PC-9 (cell line): ENCODE measurements around the gene MYO10. TPM values are rescaled to one million over a fixed set of nuclear protein-coding genes. Genes with fewer than 3 reads are reported as not detected.

Source experiments
- BruUV-seq: library from RNA; stranded (reverse); fragments of 400-500 nt; replicated peaks from 2 replicates; lab custom pipeline; 2021; lab: Mats Ljungman, UMichigan
- CTCF ChIA-PET: fragments of 300-600 bp; sonication (Branson Sonifier 250); formaldehyde crosslinking; loops from one replicate; lab custom pipeline; 2022; ENCODE audit warnings: antibody characterized with exemption; lab: Charles Lee
- POLR2A ChIA-PET: fragments of 300-600 bp; sonication (Branson Sonifier 250); formaldehyde crosslinking; loops from one replicate; lab custom pipeline; 2022; ENCODE audit warnings: antibody characterized with exemption; ENCODE audit not compliant: unreplicated experiment; lab: Charles Lee
- DNase-seq, 2 experiments: peaks; one replicate each; pipeline versions ENCODE4 v3.0.0 to v3.0.0-alpha.2; 2015 to 2022; ENCODE audit warnings: mixed read lengths in 1 of 2
- H2AFZ ChIP-seq: fragments of 200-600 bp; sonication (generic); 2 replicates; pipeline ENCODE4 v1.8.1; 2017; ENCODE audit warnings: antibody characterized with exemption
- H3F3A ChIP-seq: fragments of 200-600 bp; sonication (generic); 2 replicates; pipeline ENCODE4 v1.8.1; 2017; ENCODE audit warnings: antibody characterized with exemption, mild to moderate bottlenecking, low read depth; ENCODE audit not compliant: insufficient read depth
- H3K27ac ChIP-seq: fragments of 200-600 bp; sonication (generic); 2 replicates; pipeline ENCODE4 v1.6.1; 2016; ENCODE audit warnings: mixed run types
- H3K27me3 ChIP-seq: fragments of 200-600 bp; sonication (generic); 2 replicates; pipeline ENCODE4 v1.6.1; 2016; ENCODE audit warnings: low read depth, mixed run types; ENCODE audit not compliant: insufficient read depth
- H3K36me3 ChIP-seq: fragments of 200-600 bp; sonication (generic); 2 replicates; pipeline ENCODE4 v1.6.1; 2016; ENCODE audit warnings: low read depth, mixed run types
- H3K4me1 ChIP-seq: fragments of 200-600 bp; sonication (generic); replicated peaks from 2 replicates; pipeline ENCODE4 v1.6.1; 2016; ENCODE audit warnings: mixed run types; ENCODE audit not compliant: insufficient read depth
- H3K4me2 ChIP-seq: fragments of 200-600 bp; sonication (generic); 2 replicates; pipeline ENCODE4 v1.6.1; 2017; ENCODE audit warnings: mixed run types
- H3K4me3 ChIP-seq: fragments of 200-600 bp; sonication (generic); 2 replicates; pipeline ENCODE4 v1.6.1; 2016; ENCODE audit warnings: mixed run types
- H3K79me2 ChIP-seq: fragments of 200-600 bp; sonication (generic); 2 replicates; pipeline ENCODE4 v1.6.1; 2017; ENCODE audit warnings: low read depth, mixed run types
- H3K9me2 ChIP-seq: fragments of 200-600 bp; sonication (generic); 2 replicates; pipeline ENCODE4 v1.8.1; 2017; ENCODE audit warnings: mild to moderate bottlenecking; ENCODE audit not compliant: insufficient read depth
- H3K9me3 ChIP-seq: fragments of 200-600 bp; sonication (generic); 2 replicates; pipeline ENCODE4 v1.8.1; 2016; ENCODE audit warnings: low read depth; ENCODE audit not compliant: insufficient read depth
- H4K20me1 ChIP-seq: fragments of 200-600 bp; sonication (generic); 2 replicates; pipeline ENCODE4 v1.8.1; 2017; ENCODE audit not compliant: insufficient read depth
- EZH2 ChIP-seq: fragments of 200-600 bp; sonication (generic); IDR thresholded peaks from 2 replicates; pipeline ENCODE4 v1.8.0; 2017; ENCODE audit warnings: antibody characterized with exemption, low read depth
- intact Hi-C: fragments of 100-400 bp; cut with micrococcal nuclease; formaldehyde crosslinking; loops from one replicate; pipeline ENCODE4 v1.10.0; 2022; ENCODE audit not compliant: unreplicated experiment
- total RNA-seq: library from RNA; stranded (reverse); gene quantifications from 2 replicates; pipeline ENCODE4 v1.2.3, GENCODE V29; 2021
- TF ChIP-seq, protein P1 (sequence below): fragments of 200-600 bp; sonication (generic); conservative IDR thresholded peaks from 2 replicates; pipeline ENCODE4 v1.6.1; 2017; ENCODE audit warnings: mixed run types, antibody characterized with exemption, mild to moderate bottlenecking, moderate library complexity

The MYO10 gene
- total RNA-seq, 1 experiment from 2014 or later: 92.8 TPM

DNA sequence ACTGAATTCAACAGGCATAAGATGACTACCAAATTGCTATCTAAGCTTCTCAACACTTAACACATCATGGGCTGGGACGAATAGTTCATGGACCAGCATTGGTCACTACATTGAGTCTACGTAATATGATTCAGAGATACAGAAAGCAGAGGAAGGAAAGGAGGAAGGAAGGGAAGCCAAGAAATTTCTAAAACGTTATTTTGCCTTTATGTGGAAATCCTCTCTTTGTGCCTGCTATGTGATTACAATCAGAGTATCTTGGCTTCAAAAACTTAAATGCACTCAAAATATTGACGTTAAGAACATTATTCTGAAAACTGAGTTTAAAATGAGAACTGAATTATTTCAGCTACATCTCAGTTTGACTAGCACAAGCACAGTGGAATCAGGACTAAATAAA, 231.1 kb downstream of the MYO10 start:
- ChIA-PET POLR2A (no interaction called here), CTCF (interaction anchor here (0.5 kb wide), 1 partner anchor 9 kb away, joined by 5 read pairs; no protein-coding TSS in a partner anchor)
- Histone ChIP-seq H4K20me1 (no peaks in the 10 kb centered on the region), H3K9me3 (no peaks in the 10 kb centered on the region), H3K4me2 (no peak overlapping the region), H2AFZ (no peak overlapping the region), H3K9me2 (no peaks in the 10 kb centered on the region), H3K79me2 (no peaks in the 10 kb centered on the region), H3K27ac (no peak overlapping the region), H3K27me3 (no peaks in the 10 kb centered on the region), H3K36me3 (0 out of 2 replicates have a peak, but pooled peaks cover 12% of the 10 kb centered on the region), H3F3A (no peaks in the 10 kb centered on the region), H3K4me3 (no peak overlapping the region), H3K4me1 (no peaks in the 10 kb centered on the region)
- TF ChIP-seq, protein P1, sequence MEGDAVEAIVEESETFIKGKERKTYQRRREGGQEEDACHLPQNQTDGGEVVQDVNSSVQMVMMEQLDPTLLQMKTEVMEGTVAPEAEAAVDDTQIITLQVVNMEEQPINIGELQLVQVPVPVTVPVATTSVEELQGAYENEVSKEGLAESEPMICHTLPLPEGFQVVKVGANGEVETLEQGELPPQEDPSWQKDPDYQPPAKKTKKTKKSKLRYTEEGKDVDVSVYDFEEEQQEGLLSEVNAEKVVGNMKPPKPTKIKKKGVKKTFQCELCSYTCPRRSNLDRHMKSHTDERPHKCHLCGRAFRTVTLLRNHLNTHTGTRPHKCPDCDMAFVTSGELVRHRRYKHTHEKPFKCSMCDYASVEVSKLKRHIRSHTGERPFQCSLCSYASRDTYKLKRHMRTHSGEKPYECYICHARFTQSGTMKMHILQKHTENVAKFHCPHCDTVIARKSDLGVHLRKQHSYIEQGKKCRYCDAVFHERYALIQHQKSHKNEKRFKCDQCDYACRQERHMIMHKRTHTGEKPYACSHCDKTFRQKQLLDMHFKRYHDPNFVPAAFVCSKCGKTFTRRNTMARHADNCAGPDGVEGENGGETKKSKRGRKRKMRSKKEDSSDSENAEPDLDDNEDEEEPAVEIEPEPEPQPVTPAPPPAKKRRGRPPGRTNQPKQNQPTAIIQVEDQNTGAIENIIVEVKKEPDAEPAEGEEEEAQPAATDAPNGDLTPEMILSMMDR: no peak
- no peak for TF ChIP-seq EZH2
- intact Hi-C loops: no loop called here
- DNase-seq: no peak
- no TSS peak for BruUV-seq

DNA sequence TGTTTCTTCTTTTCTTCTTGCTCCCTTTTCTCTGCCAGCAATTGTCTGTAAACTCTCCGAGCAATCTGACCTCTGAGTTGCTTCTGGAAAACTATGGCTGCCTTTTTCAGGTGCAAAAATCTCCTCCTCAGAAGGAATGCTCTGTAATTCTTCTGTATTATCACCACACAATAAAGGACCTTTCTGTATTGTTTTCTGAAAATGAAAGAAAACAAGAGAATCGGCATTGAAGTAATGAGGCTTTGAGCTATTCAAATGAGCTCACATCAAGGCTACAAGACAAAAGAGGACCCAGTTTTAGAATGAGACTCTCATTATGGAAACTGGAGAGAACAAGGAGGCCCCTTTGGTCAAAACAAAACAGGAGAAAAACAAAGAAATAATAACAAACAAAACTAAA, 233.1 kb downstream of the MYO10 start:
- Histone ChIP-seq H4K20me1 (no peaks in the 10 kb centered on the region), H2AFZ (no peak overlapping the region), H3K79me2 (no peaks in the 10 kb centered on the region), H3K27ac (no peak overlapping the region), H3K9me2 (no peaks in the 10 kb centered on the region), H3K4me2 (no peak overlapping the region), H3K4me1 (no peaks in the 10 kb centered on the region), H3K9me3 (no peaks in the 10 kb centered on the region), H3F3A (no peaks in the 10 kb centered on the region), H3K4me3 (no peak overlapping the region), H3K27me3 (no peaks in the 10 kb centered on the region), H3K36me3 (0 out of 2 replicates have a peak, but pooled peaks cover 12% of the 10 kb centered on the region)
- POLR2A ChIA-PET: interaction anchor here (0.7 kb wide), 1 partner anchor 27 kb away, joined by 13 read pairs; no protein-coding TSS in a partner anchor
- CTCF ChIA-PET: interaction anchor here (0.7 kb wide), 1 partner anchor 1892 kb away, joined by 12 read pairs; no protein-coding TSS in a partner anchor
- no peak for DNase-seq
- no TSS peak for BruUV-seq
- TF ChIP-seq EZH2: no peak
- TF ChIP-seq, protein P1: no peak
- intact Hi-C loops: no loop called here

DNA sequence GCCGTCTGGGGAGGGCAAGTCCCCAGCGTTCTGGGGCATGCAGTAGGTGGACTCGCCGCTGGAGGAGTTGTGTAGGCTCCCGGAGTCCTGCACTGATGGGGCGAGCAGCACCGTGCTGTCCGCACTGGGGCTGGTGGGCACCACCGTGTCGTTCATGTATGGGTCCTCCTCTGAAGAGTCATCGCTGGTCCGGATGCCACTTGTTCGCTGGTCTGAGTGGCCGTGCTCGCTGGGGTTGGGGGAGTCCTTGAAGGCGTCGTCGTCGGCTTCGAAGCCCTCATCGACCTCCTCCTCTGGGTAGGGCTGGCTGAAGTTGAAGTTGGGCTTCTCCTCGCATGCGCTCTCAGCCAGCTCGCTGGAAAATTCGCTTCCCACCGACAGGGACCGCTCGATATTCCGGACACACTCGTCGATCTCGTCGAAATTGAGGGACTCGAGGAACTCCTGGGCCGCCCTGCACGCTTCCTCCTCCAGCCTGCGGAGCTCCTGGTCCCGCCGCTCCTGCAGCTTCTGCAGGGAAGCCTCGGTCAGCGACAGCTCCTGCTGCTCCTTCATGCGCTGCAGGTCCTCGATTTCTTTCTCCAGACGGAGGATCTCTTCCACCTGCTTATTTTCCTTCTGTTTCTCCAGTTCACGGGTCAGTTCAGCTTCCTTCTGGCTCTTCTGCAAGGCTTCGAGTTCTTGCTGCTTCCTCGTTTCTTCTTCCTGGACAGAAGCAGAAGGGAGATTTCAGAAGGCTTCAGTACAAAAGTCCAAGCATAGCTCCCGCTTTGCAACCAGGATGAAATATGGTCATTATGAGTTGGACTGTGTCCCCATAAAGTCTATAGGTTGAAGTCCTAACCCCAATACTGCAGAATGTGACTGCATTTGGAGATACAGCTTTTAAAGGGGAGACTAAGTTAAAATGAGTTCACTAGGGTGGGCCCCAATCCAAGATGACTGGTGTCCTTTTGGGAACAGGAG, 234.7 kb downstream of the MYO10 start:
- Histone ChIP-seq H3K9me2 (no peaks in the 10 kb centered on the region), H3K27ac (no peak overlapping the region), H3K36me3 (0 out of 2 replicates have a peak, but pooled peaks cover 9% of the 10 kb centered on the region), H3F3A (no peaks in the 10 kb centered on the region), H3K4me2 (no peak overlapping the region), H3K9me3 (no peaks in the 10 kb centered on the region), H2AFZ (no peak overlapping the region), H3K79me2 (no peaks in the 10 kb centered on the region), H3K4me1 (no peaks in the 10 kb centered on the region), H3K27me3 (no peaks in the 10 kb centered on the region), H3K4me3 (no peak overlapping the region), H4K20me1 (no peaks in the 10 kb centered on the region)
- DNase-seq: no peak
- ChIA-PET CTCF (no interaction called here), POLR2A (no interaction called here)
- intact Hi-C loops: no loop called here
- TF ChIP-seq EZH2: no peak
- TF ChIP-seq, protein P1: no peak
- BruUV-seq: TSS peak; percentile 57
